Fibroblast of upper back skin (primary cell): ENCODE results near the gene TNFRSF18.

Experiments
- DNase-seq: peaks from one replicate; pipeline ENCODE4 v3.0.0-alpha.2; 2013

TNFRSF18 gene

DNA sequence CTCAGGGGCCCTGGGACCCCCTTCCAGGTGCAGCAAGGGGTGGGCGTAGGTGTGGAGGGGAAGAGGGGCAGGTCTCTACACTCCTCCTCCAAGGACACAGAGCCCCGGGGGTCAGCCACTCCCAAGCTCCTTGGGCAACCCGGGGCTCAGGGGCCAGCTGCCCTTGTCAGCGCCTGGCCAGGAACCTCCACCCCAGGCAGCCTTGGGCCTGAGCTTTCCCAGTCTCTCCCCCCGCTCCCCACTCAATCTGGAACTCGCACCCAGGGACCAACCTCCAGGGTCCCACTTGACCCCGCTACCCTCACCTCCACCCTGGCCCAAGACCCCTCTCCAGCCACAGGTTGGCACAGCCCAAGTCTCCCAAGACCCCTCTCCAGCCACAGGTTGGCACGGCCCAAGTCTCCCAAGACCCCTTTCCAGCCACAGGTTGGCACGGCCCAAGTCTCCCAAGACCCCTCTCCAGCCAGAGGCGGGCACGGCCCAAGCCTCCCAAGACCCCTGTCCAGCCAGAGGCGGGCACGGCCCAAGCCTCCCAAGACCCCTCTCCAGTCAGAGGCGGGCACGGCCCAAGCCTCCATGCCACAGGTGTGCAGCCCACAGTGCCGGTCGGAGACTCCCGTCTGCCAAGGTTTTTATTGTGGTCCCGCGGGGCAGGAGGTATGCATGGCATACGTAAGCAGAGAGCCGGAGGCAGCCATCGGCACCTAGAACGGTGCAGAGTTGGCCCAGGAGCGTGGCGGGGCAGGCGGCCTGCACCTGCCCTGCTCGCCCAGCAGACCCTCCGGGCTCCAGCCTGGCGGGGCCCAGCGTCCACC is 4.5 kb upstream of the TNFRSF18 start:
- DNase-seq = no peak

DNA sequence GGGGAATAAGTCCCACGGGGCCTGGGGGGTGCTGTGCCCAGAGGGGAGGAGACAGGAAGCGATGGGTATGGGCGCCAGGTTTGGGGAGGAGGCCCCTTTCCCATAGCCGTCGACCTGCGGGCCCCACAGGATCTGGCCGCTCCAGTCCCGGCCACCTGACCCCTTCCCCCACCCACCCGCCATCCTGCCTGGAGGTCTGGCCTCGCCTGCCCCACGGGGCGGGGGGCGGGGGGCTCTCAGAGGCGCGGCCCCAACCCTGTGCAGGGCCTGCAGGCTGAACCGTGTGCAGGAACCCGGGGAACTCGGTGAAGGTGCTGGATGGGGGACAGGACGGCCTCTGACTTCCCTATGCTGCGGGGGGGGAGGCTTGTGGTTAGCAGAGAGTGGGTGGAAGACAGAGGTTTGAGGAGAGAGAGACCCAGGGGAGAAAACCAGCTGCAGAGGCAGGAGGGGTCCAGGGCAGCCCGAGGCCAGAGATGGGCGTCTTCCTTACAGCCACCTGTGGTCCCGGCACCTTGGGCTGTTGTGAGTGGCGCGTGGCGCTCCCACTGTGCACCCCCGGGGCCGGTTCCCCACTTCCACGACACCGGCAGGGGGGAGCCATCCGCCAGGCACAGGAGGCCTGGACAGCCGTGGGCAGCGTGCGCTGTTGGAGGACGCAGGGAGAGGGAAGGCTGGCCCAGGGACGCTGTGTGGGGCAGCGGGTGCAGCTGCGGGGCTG is 2.5 kb upstream of the TNFRSF18 start:
- DNase-seq = peak; percentile 27

DNA sequence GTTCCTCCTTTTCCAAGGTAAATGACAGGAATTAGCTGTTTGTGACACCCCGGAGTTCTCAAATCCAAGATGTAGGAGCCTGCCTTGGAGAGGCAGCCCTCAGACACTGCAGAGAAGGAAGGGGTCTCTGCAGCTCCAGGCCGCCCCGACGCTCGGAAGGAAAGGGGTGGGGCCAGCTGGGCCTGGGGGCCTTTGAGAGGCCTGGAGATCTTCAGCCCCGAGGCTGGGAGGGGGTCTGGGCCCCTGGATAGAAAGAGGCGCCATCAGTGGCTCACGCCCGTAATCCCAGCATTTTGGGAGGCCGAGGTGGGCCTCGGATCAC is 1.1 kb upstream of the TNFRSF18 start:
- DNase-seq = no peak

DNA sequence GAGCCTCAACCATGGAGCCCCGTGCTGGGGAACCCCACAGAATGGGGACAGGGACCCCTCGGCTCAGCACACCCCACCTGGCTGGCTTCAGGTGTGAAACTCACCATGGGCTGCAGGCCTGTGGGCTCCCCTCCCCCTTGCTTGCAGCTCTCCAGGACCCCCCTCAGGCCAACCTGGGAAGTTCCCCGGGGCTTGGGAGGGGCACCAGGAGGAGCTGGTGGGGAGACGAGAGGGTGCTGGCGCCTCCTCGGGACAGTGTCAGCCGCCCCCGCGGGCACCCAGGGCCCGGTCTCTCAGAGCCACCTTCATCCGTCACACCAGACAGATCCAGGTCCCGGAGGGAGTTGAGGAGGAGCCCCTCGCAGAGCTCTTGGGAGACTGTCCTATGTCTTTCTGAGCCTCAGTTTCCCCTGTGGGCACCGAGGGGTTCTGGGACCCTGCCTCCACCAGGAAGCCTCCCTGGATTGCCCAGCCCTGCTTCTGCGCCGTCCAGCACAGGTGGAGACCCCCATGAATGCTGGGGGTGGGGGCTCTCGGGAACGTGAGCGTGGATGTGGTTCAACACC is 657 bp upstream of the TNFRSF18 start:
- no peak for DNase-seq

DNA sequence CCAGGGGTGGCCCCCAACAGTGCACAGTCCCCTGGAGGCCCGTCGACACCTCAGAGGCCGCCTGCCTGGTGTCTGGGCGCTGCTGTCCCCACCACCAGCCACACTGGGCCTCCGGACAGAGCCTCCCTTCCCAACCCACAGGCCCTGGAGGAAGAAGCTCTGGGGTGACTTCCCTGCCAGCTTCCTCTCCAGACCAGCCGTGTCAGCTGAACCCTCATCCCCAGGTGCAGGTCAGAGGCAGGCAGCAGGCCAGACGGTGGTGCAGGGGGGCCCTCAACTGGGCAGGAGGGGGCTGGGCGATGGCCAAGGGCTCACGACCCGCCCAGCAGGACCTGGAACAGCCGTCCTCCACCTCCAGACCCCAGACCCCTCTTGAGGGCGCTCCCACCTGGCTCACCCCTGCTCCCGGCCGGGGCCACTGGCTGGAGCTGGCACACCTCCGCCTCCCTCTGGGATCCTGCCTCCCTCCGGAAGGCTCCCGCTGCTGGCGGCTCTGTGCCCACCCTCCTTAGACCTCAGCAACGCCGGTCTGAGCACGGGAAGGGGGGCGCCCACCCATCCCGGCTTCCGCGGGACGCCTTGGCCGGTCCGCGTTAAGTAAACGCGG is 520 bp downstream of the TNFRSF18 start:
- DNase-seq = no peak

DNA sequence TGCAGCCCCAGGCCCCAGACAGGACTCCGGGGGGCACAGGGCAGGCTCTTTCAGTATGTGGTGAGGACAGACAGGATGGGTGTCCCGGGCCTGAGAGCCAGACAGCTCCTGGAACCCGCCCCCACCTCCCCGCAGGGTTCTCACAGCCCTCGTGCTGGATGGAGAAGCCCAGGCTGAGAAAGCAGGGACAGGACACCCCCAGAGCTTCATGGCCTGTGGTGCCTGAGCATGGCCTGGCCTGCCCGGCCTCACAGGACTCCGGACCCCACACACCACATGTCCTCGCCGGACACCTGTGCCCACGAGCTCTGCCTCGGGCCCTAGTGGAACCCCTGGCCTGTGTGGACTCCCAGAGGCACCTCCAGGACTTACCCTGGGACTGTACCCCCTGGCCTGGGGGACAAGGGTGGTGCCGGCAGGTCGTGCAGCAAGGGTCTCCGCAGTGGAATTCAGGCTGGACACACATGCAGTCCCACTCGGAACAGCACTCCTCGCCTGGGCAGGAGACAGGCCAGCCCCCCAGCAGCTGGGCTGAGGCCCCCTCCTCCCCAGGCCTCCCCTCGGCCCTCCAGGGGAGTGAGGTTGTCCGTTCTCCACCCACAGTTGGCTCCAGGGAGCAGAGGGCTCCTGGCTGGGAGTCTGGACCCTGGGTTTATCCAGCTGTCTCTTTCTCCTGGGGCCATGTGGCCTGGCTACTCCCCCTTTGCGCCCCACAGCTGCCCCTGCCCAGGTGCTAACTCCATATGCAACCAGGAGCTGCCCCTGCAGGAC is 1.2 kb downstream of the TNFRSF18 start:
- DNase-seq = no peak

DNA sequence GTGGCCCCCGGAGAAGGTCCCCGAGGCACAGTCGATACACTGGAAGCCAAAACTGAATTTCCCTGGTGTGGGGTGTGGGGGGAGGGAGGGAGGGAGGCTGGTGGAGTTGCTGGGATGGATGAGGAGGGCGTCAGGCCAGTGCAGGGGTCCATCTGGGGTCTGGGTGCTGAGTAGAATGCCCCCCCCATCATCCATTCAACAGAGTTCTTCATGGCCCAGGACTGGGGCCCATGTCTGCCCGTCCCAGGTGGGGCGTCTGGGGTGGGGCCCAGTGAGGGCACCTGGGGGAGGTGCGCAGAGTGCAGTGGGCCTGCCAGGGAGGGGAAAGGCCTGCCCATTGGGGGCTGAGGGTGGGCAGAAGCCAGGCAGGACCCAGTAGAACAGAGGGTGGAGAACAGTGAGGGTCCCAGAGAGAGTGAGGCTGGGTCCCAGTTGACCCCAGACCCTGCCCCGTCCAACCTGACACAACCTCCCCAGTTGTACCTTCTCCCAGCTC is 1.9 kb downstream of the TNFRSF18 start:
- DNase-seq = no peak

DNA sequence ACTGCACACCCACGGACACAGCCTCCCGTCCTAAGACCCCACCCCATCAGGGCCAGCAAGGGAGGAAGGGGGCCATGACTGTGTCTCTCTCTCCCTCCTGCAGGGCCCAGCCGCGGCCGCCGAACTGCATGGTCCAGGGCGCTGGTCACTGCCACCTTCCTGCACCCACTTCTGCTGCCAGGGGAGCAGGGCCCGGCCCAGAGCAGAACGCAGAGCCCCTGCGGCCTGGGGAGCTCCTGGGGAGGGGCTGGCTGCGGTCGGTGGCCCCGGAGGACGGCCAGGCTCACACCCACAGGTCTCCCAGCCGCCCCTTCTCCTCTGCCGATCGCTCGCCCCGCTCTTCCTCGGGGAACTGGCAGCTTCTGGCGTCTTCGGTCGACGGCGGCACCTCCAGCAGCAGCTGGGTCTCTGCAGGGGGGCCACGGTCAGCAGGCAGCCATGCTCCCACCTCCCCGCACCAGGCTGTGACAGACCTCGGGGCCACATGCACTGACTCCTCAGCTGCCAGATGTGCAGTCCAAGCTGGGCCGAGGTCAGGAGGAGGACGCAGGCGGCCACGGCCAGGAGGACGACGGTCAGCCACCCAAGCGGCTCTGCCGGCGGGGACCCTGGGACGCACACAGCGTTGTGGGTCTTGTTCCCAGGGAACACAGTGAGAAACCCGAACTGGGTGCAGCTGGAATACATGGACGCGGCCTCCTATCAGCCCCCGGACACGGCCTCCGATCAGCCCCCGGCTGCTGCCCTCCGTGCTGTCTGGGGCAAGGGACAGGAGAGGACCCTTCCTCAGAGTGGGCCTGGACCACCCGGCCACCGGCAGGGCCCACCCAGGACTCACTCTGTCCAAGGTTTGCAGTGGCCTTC is 2.6 kb downstream of the TNFRSF18 start:
- DNase-seq = no peak

DNA sequence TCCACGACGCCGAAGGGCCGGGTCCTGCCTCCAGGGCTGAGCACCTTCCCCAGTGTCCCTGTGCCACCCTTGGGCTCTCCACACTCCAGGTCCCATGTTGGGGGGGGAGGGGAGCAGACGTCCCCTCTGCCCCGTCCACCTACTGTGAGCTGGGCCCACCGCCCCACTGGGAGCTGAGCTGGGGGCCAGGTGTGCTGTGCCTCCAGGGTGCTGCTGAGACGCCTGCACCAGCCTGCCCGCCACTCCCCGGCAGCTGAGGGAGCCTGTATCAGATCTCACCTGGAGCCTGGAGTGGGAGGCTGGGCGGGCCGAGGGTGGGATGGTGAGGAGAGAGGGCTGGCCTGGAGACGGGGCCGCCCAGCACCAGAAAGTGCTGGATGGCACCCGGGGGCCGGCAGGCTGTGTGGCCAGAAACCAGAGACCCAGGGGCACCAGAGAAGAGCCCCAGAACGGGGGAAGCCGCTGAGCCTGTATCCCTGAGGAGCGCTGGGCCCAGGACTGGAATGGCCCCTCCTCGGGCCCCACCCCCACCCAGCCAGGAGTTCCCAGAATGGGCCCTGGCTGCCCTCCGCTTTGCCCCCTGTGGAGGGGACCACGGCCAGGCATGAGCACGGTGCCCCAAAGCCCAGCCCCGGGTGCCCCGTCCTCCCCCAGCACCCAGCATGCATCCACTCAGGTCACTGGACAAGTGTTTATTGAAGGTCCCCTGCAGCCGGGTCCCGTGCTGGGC is 3.4 kb downstream of the TNFRSF18 start:
- no peak for DNase-seq

DNA sequence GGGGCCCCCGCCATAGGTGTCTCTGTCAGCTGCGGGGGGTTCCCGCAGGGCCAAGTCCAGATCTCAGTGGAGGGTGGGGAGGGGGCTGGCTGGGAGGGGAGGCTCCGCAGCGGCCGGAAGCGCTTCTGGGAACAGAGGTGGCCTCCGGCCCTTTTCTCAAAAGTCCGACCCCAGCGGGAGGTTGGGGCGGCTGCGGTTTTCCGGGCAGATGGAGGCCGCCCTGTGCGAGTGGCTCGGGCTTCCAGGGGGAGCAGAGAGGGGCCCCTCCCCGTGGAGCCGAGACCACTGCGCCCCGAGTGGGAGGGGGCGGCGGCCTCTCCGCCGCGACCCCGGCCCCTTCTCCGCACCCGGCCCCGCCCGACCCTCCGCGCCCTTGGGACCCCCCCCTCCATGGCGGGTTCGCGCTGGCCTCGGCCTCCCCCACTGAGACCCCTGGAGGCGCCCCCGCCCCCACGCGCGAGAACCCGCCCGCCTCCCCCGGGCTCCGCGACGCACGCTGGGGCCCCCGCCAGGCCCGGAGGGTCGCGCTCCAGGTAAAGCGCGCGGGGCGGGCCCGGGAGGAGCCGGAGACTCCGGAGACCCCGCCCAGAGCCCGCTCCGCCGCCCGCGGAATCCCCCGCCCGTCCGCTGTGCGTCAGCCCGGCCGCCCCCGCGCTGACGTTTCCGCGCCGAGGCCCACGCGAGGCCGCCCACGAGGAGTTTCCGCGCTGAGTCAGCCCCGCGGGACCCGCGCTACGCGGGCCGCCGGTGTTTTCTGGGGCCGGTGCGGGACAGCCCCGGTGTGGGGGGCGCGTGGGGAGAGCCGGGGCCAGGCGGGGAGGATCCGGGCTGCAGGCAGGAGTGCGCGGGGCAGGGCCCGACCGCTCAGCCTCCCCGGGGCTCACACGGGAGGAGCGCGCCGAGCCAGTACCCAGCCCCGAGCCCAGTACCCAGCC is 5.2 kb downstream of the TNFRSF18 start:
- DNase-seq = peak; percentile 19

DNA sequence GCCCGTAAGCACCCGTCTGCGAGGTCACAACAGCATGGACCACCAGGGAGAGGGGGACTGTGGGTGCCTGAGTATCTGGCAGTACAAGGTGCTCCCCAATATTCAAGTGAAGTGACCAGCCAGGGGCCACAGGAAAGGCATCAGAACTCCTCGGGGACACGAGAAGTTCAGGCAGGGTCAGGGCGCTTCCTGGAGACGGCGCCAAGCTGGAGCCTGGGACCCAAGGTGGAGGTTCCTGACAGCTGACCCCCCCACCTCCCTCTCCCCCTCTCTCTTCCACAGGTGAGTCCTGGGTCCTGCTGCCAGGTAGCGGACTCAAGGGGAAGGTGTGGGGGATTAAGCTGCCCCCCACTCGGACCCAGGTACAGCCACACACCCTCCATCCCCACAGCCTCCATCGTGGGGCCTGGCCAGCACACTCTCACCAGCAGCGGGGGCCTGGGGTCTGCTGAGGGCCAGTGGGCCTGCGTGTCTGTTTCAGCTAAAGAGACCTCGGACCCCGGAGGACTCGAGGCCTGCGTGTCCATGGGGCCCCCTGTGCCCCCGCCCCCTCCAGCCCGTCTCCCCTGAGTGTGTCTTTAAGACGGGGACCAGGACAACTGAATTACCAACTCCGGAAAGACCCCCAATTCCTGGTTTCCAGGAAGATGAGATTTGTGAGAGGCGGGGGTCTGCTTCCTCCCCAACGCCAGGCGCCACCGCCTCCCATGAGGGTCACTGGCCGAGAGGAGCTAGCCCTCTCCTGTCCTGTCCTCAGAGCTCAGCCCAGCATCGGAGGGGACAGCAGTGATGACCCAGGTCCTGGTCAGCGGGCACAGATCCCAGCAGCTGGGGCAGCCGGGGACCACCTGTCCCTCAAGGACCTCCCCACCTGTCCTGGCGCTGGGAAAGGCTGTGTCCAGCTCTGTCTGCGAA is 6.2 kb downstream of the TNFRSF18 start:
- DNase-seq = no peak

DNA sequence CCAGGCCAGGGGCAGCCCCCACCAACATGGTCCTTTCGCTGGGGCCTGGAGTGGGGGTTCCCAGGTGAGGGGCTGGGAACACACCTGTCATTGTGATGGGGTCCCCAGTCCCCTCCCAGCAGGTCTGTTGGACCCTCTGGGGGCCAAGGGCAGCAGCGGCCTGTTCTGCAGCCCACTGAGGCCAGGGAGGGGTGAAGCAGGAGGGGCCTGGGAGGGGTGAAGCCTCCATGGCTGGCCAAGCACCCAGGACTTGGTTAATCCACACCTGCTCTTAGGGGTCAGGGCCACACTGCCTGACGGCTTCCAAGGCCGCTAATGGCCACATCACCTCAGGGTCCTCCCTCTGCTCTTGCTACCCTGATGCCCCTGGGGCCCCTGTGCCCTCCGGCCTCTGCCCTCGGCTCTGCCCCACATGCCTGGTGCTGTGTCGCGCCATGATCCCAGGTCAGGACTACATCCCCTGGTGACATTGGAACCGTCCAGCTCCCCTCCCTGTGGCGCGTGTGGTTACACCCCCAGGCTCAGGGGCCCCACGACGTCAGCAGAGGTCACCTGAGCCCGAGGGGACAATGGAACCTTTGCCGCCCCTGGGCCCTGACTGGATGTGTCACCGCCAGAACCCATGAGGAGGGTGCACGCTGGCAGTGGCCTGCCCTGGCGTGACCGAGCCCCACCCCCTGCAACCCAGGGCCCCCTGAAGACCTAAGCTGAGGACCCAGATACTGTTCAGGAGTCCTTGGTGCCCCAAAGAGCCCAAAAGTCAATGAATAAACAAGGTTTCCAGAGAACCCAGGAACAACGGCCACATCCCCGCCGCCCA is 7.0 kb downstream of the TNFRSF18 start:
- DNase-seq = no peak

DNA sequence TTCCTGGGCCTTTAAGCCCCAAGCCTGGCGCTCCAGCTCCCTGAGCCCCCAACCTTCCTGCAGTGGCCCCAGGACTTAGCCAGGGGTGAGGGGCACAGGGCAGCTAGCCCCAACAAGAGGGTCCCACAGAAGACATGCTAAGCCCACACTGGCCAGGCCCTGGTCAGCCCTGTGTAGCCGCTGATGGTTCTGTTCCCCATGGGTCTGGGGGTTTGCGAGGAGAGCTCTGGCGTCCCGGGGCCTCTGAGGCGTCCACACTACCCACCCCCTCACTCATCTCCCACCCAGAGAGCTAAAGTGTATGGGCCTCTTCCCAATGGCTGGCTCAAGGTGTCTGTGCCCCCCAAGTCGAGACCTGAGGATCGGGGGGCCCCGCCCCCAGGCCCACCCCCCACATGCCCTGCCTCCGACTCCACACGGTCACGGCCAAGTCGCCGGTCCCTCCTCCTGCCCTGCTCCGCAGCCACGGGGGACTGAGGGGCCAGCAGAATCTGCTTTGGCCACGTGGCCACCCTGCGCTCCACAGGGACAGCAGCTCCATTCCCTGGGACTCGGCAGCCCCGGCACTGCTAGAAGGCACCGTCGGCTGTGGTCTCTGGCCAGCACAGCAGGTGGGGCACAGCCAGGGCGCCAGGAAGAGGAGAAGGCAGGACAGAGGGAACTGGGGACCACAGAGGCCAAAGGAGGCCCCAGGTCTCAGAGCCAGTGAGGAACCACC is 7.8 kb downstream of the TNFRSF18 start:
- DNase-seq = no peak

DNA sequence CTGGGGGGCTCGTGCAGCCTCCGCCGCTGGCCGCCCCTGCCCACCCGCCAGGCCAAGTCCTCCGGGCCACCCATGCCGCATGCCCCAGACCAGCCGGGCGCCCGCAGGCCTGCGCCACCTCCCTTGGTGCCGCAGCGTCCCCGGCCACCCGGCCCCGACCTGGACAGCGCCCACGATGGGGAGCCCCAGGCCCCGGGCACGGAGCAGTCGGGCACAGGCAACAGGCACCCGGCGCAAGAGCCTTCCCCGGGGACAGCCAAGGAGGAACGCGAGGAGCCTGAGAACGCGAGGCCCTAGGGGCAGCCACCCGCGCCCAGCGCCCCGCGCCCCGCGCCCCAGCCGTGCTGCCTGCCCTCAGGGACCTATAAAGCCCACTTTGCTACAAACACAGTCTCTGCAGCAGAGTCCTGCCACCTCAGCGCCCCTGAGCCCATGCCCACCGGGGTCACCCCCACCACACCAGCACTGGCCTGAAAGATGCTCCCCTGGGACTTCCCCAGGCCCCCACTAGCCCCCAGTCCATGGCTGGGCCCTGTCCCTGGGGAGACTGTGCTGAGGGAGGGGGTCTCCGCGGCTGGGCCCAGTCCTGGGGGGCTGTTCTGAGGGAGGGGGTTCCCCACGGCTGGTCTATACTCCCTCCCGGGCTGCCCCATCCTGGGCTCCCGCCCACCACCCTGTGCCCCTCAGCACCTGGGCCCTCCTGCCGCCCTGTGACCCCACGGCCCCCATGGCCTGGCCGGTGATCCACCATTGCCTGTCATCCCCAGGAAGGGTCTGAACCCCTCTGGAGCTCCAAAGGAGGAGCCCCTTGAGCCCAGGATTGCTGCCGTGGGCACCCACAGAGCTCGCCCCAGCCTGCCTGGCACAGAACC is 8.6 kb downstream of the TNFRSF18 start:
- no peak for DNase-seq

DNA sequence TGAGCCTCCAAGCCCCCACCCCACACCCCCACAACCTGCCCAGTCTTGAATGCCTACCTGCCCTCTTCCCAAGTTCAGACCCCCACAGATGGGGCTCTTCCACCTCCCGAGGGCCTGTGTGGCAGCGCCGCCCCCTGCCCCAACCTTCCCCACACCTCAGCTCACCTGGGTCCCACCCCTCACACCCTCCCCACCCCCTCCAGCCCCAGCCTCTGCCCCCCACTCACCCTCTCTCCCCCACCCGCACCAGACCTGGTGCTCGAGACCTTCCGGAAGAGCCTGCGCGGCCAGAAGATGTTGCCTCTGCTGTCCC is 9.2 kb downstream of the TNFRSF18 start:
- no peak for DNase-seq

DNA sequence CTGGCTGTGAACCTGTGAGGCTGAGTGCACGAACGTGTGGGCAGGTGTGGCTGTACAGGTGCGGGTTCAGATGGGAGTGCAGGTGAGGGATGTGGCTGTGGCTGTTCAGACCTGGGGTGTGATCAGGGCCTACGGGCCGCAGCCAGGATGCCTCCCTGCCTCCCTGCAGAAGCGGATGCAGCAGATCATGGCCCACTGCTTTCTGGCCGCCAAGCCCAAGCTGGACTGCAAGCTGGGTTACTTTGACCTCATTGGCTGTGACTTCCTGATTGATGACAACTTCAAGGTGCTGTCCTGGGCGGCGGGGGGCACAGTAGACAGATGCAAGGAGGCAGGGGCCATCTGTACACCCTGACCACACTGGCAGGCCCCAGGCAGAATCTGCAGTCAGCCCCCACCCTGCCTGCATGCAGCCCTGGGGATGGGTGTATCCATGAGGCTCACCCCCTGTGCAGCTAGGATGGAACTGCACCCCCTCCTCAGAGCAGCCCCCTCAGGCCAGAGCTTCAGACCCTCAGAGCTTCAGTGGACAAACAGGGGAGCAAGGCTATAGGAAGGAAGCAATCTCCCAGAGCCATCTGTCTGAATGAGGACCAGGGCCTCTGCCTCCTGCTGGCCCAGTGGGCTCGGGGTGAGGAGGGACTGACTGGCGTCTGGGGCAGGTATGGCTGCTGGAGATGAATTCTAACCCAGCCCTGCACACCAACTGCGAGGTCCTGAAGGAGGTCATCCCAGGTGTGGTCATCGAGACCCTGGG is 9.8 kb downstream of the TNFRSF18 start:
- no peak for DNase-seq
